Measurements from ENCODE around the gene AGPAT4. TPM values are rescaled to one million over a fixed set of nuclear protein-coding genes. Genes with fewer than 3 reads are reported as not detected.

Gene AGPAT4
- total RNA-seq, 2 donors from 2014 or later = 7.3 to 8.9 TPM

DNA sequence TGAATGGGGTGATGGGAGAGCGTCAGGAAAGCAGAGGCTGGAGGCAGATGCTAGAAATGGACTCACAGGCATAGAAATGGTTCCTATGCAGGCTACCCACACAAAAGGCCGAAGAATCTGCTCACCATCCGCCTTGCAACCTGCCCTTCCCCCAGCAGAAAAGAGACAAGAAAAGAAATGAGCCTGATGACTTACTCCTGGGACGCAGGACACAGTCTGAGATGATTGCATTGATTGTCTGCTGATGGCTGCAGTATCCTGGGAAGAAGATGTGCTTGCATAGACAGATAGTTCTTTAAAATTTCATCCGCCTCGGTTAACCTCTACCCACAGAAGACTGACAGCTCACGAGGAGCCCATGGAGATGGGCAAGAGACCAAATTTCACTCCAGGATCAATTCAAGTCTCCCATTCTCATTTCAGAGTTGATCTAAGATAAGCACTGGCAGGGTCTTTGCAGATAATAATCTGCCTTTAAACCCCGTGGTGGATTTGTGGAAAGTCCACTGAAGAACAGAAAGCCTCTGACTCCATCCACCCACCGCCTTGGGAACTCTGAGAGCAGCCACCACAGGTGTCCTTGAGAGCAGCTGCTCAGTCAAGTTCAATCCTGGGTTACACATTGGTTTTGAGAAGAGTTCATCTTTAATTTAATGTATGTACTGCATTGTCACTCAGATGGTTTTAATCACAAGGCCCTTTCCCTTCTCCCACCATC is 7.2 kb downstream of the AGPAT4 start:
- H3K27ac Mint-ChIP-seq = peak overlapping the region in 1 of 2 donors; percentile 18
- H3K36me3 Mint-ChIP-seq = no peaks in the 10 kb centered on the region
- H3K9me3 Mint-ChIP-seq = no peaks in the 10 kb centered on the region
- DNase-seq (ENCODE audit: low spot score in 2 of 2) (no peak), ATAC-seq (no peak)

DNA sequence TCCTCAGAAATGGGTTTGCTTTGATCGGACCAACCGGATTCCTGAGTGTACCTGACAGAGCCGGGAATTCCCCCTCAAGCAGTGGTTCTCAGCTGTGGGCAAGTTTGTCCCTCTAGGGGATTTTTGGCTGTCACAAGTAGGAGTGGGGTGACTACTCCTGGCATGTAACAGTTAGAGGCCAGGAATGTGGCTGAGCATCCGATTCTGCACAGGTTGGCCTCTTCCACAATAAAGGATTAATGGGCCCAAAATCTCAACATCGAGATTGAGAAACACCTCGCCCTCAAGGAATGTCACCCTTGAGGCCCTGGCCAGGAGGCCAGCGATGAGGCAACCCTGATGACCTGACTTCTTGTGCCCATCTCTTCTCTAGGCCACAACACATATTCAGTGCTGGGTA is 7.9 kb downstream of the AGPAT4 start:
- H3K9me3 Mint-ChIP-seq = no peaks in the 10 kb centered on the region
- H3K36me3 Mint-ChIP-seq = no peaks in the 10 kb centered on the region
- DNase-seq (ENCODE audit: low spot score in 2 of 2) (no peak), ATAC-seq (no peak)
- H3K27ac Mint-ChIP-seq = peak overlapping the region in 1 of 2 donors; percentile 18

DNA sequence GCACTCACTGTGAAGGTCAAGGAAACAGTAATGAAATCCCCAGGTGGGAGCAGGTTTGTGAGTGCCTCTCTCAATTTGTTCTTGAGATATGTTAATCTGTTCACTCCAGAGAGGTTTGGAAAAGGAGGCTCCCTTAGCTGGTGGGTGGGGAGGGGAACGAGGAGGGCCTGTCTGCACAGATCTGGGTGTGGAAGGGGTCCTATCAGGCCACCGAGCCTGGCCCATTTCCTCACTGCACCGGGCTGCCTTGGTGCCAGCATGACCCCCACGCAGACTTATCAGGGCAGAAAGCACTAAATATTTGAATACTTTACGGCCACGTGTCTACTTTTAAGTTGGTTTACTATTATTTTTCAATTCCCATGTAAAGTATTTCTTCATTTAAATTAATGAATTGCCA is 8.3 kb downstream of the AGPAT4 start:
- DNase-seq (ENCODE audit: low spot score in 2 of 2) (no peak), ATAC-seq (no peak)
- H3K9me3 Mint-ChIP-seq = no peaks in the 10 kb centered on the region
- H3K36me3 Mint-ChIP-seq = no peaks in the 10 kb centered on the region
- H3K27ac Mint-ChIP-seq = no peak overlapping the region

DNA sequence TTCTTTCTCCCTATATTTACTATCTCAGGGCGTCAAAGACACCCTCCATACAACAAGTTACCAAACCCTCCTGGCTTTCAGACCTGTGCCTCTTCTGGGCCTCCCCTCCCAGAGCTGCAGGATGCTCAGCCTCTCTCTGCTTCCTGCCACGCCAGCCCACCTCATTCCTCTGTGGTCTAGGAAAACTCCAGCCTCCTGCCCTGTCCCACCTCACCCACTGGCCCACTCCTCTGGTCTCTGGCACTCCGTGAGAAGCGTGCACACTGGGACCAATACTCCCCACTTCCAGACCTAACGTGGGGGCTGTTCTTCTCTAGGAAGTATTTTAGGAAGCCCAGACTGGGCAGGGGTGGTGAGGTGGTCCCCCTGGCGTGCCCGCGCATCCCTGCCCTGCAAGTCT is 9.7 kb downstream of the AGPAT4 start:
- ATAC-seq (no peak), DNase-seq (ENCODE audit: low spot score in 2 of 2) (no peak)
- peak overlapping the region in 1 of 2 donors; percentile 48 for H3K27ac Mint-ChIP-seq
- H3K9me3 Mint-ChIP-seq = no peaks in the 10 kb centered on the region
- H3K36me3 Mint-ChIP-seq = no peaks in the 10 kb centered on the region

DNA sequence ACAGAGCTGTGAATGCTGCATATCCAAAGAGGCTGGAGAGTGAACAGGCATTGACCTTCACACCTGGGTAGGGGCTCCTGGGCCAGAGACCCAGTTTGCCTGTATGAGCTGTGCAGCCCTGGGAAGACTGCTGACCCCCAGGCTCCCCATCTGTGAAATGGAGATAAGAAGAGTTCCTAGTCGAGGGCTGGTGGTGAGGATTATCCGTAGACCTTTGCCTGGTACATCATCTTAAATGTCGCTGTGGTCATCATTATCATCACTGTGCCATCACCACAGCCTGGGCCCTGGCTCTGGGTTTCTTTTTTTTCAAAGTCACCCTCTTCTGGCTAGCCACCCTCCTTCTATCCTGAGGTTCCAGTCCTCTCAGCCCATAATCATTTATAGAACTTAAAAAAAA is 12.0 kb downstream of the AGPAT4 start:
- ATAC-seq = no peak
- Mint-ChIP-seq H3K9me3 (no peaks in the 10 kb centered on the region), H3K36me3 (no peaks in the 10 kb centered on the region), H3K27ac (no peak overlapping the region)
- no peak for DNase-seq (ENCODE audit: low spot score in 2 of 2)

GRCh38 chr6:161261325-161261724 is 12.5 kb downstream of the AGPAT4 start:
- DNase-seq (ENCODE audit: low spot score in 2 of 2) (no peak), ATAC-seq (peak in 1 of 2 donors; percentile 13)
- H3K36me3 Mint-ChIP-seq = no peaks in the 10 kb centered on the region
- no peaks in the 10 kb centered on the region for H3K9me3 Mint-ChIP-seq
- H3K27ac Mint-ChIP-seq = no peak overlapping the region

DNA sequence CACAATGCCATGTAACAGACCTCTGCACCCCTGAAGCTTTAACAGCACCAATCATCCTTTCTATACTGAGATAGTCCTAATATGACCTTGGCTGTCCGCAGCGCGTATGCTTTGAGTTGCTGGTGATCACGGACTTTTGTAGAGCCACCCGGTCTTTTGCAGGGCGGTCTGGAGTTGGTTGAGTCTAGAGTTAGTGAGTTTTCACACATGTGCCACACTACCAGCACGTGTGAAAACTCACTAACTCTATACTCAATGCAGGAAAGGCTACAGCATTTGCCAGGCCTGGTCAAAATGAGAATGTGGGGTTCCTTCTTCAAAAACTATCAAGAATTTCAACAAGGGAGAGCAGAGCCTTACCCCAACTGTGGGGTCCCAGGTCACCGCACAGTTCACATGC is 14.6 kb downstream of the AGPAT4 start:
- Mint-ChIP-seq H3K27ac (no peak overlapping the region), H3K9me3 (no peaks in the 10 kb centered on the region), H3K36me3 (no peaks in the 10 kb centered on the region)
- DNase-seq (ENCODE audit: low spot score in 2 of 2) (no peak), ATAC-seq (no peak)

- ATAC-seq (no peak), DNase-seq (ENCODE audit: low spot score in 2 of 2) (no peak)
- Mint-ChIP-seq H3K27ac (no peak overlapping the region), H3K36me3 (no peaks in the 10 kb centered on the region), H3K9me3 (no peaks in the 10 kb centered on the region)
These were observed 15.9 kb downstream of the AGPAT4 start for GRCh38 chr6:161257793-161258457.

- no peak for DNase-seq (ENCODE audit: low spot score in 2 of 2)
- Mint-ChIP-seq H3K36me3 (no peaks in the 10 kb centered on the region), H3K9me3 (no peaks in the 10 kb centered on the region), H3K27ac (no peak overlapping the region)
- no peak for ATAC-seq
These were observed 17.5 kb downstream of the AGPAT4 start for GRCh38 chr6:161256407-161256806.

GRCh38 chr6:161255518-161255917 is 18.3 kb downstream of the AGPAT4 start:
- ATAC-seq (no peak), DNase-seq (ENCODE audit: low spot score in 2 of 2) (no peak)
- Mint-ChIP-seq H3K9me3 (no peaks in the 10 kb centered on the region), H3K27ac (no peak overlapping the region), H3K36me3 (no peaks in the 10 kb centered on the region)

- Mint-ChIP-seq H3K9me3 (no peaks in the 10 kb centered on the region), H3K27ac (no peak overlapping the region), H3K36me3 (no peaks in the 10 kb centered on the region)
- ATAC-seq = no peak
- no peak for DNase-seq (ENCODE audit: low spot score in 2 of 2)
These were observed 19.2 kb downstream of the AGPAT4 start for GRCh38 chr6:161254464-161255253.

GRCh38 chr6:161254126-161254463 is 19.8 kb downstream of the AGPAT4 start:
- Mint-ChIP-seq H3K27ac (no peak overlapping the region), H3K36me3 (no peaks in the 10 kb centered on the region), H3K9me3 (no peaks in the 10 kb centered on the region)
- DNase-seq (ENCODE audit: low spot score in 2 of 2) = no peak
- ATAC-seq = no peak

GRCh38 chr6:161251345-161251744 is 22.5 kb downstream of the AGPAT4 start:
- no peaks in the 10 kb centered on the region for H3K36me3 Mint-ChIP-seq
- no peak for DNase-seq (ENCODE audit: low spot score in 2 of 2)
- no peak for ATAC-seq
- no peak overlapping the region for H3K27ac Mint-ChIP-seq
- no peaks in the 10 kb centered on the region for H3K9me3 Mint-ChIP-seq

- ATAC-seq (no peak), DNase-seq (ENCODE audit: low spot score in 2 of 2) (no peak)
- no peaks in the 10 kb centered on the region for H3K36me3 Mint-ChIP-seq
- H3K27ac Mint-ChIP-seq = no peak overlapping the region
- no peaks in the 10 kb centered on the region for H3K9me3 Mint-ChIP-seq
These were observed 24.5 kb downstream of the AGPAT4 start for GRCh38 chr6:161249327-161249726.

DNA sequence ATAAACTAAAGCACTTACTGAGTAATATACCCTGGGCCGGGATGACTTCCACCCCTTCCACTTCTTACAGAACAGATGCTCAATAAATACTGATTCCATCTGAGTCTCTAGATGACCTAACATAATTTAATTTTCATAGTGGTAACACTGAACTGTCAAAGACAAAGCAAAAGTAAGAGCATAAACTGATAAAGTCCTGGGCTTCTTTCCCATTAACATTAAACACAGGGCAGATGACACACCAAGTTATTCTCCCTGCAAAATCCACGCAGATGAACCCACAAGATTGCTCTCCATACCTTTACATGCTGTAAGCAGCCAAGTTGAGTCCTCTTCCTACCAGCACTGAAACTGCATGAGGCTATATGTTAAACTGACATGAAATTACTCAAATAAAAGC is 27.1 kb downstream of the AGPAT4 start:
- ATAC-seq (no peak), DNase-seq (ENCODE audit: low spot score in 2 of 2) (no peak)
- Mint-ChIP-seq H3K36me3 (no peaks in the 10 kb centered on the region), H3K27ac (no peak overlapping the region), H3K9me3 (no peaks in the 10 kb centered on the region)

- no peak overlapping the region for H3K27ac Mint-ChIP-seq
- no peaks in the 10 kb centered on the region for H3K36me3 Mint-ChIP-seq
- ATAC-seq (no peak), DNase-seq (ENCODE audit: low spot score in 2 of 2) (no peak)
- H3K9me3 Mint-ChIP-seq = no peaks in the 10 kb centered on the region
These were observed 28.5 kb downstream of the AGPAT4 start for GRCh38 chr6:161245363-161245762.

DNA sequence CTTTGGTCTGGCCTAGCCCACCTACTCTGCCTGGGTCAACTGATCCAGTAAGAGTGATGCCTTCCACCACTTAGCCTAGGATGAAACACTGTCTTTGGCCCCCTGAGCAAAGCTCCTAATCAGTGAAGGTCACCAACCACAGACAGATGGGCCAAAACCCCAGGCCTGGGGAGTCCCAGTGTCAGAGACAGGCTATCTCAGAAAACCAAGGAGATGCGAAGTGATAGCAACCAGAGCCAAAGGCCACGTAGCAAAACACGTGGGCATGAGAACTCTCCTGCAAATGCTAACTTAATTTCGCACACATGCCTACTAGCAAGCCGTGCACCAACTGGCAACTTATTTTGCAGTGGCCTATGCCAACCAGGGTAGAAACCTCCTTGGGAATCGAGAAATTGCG is 29.1 kb downstream of the AGPAT4 start:
- ATAC-seq (no peak), DNase-seq (ENCODE audit: low spot score in 2 of 2) (no peak)
- H3K27ac Mint-ChIP-seq = no peak overlapping the region
- no peaks in the 10 kb centered on the region for H3K36me3 Mint-ChIP-seq
- no peaks in the 10 kb centered on the region for H3K9me3 Mint-ChIP-seq

Measured in activated naive CD4-positive, alpha-beta T cell treated with anti-CD3 and anti-CD28 coated beads, Interleukin-2, amount 50 U/mL, for 72 hours (primary cell).